HL-60 (cell line): ENCODE measurements around the gene MYO15A.

Experiments
- DNase-seq, 2 experiments: peaks; one replicate each; pipeline ENCODE4 v3.0.0-alpha.2; 2010 to 2020; ENCODE audit warnings: low read depth in 1 of 2, low spot score in 1 of 2
- H3K27ac ChIP-seq: fragments of 250-450 bp; sonication (Bioruptor Pico); replicated peaks from 2 replicates; pipeline ENCODE4 v1.5.1; 2020; ENCODE audit warnings: mild to moderate bottlenecking, moderate library complexity
- H3K27me3 ChIP-seq: fragments of 250-450 bp; sonication (Bioruptor Pico); 2 replicates; pipeline ENCODE4 v1.5.1; 2021; ENCODE audit warnings: mild to moderate bottlenecking, moderate library complexity; ENCODE audit not compliant: insufficient read depth, poor library complexity, severe bottlenecking
- H3K4me3 ChIP-seq: replicated peaks from 2 replicates; pipeline ENCODE4 v1.5.1; 2011; ENCODE audit warnings: mild to moderate bottlenecking, control low read depth, low read length; ENCODE audit not compliant: insufficient read depth
- GABPA ChIP-seq: IDR thresholded peaks from 2 replicates; pipeline ENCODE4 v1.6.1; 2012; ENCODE audit warnings: low read depth
- POLR2AphosphoS5 ChIP-seq: IDR thresholded peaks from 2 replicates; pipeline ENCODE4 v1.6.1; 2012; ENCODE audit warnings: low read depth
- SPI1 ChIP-seq: IDR thresholded peaks from 2 replicates; pipeline ENCODE4 v1.6.1; 2012; ENCODE audit warnings: low read depth, mild to moderate bottlenecking, borderline replicate concordance
- TF ChIP-seq, protein P1 (sequence below): IDR thresholded peaks from one replicate; pipeline ENCODE4 v1.5.1; 2011; ENCODE audit warnings: low read length, control low read depth, inconsistent platforms; ENCODE audit not compliant: insufficient read depth
- TF ChIP-seq, protein P2 (sequence below): IDR thresholded peaks from 2 replicates; pipeline ENCODE4 v1.6.1; 2012; ENCODE audit warnings: low read depth; ENCODE audit not compliant: insufficient replicate concordance

MYO15A gene

DNA sequence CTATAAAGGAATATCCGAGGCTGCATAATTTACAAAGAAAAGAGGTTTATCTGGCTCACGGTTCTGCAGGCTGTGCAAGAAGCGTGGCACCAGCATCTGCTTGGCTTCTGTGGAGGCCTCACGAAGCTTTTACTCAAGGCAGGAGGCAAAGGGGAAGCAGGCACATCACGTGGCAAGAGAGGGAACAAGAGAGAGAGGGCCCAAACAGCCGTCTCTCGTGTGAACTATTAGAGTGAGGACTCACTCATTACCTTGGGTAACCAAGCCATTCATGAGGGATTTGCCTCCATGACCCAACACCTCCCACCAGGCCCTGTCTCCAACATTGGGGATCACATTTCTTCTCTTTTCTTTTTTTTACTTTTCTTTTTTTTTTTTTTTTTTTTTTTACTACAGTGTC lies 67.6 kb downstream of the MYO15A start:
- Histone ChIP-seq H3K27me3 (no peaks in the 10 kb centered on the region), H3K4me3 (no peak overlapping the region), H3K27ac (no peak overlapping the region)
- peak; percentile 40 to 74 for DNase-seq
- TF ChIP-seq GABPA (no peak), POLR2AphosphoS5 (no peak), SPI1 (no peak)
- TF ChIP-seq, protein P1, sequence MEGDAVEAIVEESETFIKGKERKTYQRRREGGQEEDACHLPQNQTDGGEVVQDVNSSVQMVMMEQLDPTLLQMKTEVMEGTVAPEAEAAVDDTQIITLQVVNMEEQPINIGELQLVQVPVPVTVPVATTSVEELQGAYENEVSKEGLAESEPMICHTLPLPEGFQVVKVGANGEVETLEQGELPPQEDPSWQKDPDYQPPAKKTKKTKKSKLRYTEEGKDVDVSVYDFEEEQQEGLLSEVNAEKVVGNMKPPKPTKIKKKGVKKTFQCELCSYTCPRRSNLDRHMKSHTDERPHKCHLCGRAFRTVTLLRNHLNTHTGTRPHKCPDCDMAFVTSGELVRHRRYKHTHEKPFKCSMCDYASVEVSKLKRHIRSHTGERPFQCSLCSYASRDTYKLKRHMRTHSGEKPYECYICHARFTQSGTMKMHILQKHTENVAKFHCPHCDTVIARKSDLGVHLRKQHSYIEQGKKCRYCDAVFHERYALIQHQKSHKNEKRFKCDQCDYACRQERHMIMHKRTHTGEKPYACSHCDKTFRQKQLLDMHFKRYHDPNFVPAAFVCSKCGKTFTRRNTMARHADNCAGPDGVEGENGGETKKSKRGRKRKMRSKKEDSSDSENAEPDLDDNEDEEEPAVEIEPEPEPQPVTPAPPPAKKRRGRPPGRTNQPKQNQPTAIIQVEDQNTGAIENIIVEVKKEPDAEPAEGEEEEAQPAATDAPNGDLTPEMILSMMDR = no peak
- TF ChIP-seq, protein P2, sequence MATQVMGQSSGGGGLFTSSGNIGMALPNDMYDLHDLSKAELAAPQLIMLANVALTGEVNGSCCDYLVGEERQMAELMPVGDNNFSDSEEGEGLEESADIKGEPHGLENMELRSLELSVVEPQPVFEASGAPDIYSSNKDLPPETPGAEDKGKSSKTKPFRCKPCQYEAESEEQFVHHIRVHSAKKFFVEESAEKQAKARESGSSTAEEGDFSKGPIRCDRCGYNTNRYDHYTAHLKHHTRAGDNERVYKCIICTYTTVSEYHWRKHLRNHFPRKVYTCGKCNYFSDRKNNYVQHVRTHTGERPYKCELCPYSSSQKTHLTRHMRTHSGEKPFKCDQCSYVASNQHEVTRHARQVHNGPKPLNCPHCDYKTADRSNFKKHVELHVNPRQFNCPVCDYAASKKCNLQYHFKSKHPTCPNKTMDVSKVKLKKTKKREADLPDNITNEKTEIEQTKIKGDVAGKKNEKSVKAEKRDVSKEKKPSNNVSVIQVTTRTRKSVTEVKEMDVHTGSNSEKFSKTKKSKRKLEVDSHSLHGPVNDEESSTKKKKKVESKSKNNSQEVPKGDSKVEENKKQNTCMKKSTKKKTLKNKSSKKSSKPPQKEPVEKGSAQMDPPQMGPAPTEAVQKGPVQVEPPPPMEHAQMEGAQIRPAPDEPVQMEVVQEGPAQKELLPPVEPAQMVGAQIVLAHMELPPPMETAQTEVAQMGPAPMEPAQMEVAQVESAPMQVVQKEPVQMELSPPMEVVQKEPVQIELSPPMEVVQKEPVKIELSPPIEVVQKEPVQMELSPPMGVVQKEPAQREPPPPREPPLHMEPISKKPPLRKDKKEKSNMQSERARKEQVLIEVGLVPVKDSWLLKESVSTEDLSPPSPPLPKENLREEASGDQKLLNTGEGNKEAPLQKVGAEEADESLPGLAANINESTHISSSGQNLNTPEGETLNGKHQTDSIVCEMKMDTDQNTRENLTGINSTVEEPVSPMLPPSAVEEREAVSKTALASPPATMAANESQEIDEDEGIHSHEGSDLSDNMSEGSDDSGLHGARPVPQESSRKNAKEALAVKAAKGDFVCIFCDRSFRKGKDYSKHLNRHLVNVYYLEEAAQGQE = no peak

DNA sequence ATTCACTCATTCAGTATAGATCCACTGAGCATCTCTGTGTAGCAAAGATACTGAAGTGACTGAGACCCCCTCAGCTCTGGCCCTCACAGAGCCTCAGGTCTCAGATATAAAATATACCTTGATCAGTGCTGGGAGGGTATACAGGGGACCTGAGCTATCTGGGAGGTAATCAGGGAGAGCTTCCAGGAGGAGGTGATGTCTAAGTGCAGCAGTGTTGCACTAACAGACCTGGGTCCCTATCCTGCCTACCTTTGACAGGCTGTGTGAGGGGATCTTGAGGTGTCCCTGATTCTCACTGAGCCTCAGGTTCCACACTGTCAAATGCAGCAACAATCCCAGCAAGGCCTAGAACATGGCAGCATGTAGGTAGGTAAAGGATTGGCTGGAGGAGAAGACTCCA lies 68.6 kb downstream of the MYO15A start:
- no peak overlapping the region for H3K27ac ChIP-seq

DNA sequence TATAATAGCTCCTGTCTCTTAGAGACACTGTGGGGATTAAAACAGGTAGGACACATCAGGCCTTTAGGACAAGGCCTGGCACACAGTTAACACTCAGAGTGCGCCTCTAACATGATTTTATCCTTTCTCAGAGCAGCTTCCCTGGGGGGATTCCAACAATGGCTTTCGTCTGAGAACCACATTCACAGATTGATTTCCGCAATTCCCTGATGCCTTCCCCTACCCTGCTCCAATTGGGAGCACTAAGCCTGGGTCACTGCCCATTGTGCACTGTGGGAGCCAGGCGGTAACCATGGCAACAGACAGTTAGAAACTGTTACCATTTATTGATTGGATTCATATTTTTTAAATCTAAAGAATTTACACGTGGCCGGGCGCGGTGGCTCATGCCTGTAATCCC lies 69.2 kb downstream of the MYO15A start:
- H3K4me3 ChIP-seq = no peak overlapping the region
- no peak overlapping the region for H3K27ac ChIP-seq
- TF ChIP-seq, protein P1 = no peak
- TF ChIP-seq, protein P2 = no peak
- TF ChIP-seq SPI1 = no peak
- TF ChIP-seq POLR2AphosphoS5 = no peak
- TF ChIP-seq GABPA = no peak
- DNase-seq = no peak
- H3K27me3 ChIP-seq = no peaks in the 10 kb centered on the region

More for the DNA sequence above, 68.6 kb downstream of the MYO15A start:
- no peak for DNase-seq
- TF ChIP-seq, protein P2 = no peak
- TF ChIP-seq GABPA (no peak), SPI1 (no peak), POLR2AphosphoS5 (no peak)
- TF ChIP-seq, protein P1 = no peak
- Histone ChIP-seq H3K4me3 (no peak overlapping the region), H3K27me3 (no peaks in the 10 kb centered on the region)
